Measurements from ENCODE around the gene SAMD4A. TPM values are rescaled to one million over a fixed set of nuclear protein-coding genes. Genes with fewer than 3 reads are reported as not detected.

SAMD4A gene
- total and polyA plus RNA-seq, 2 of the 4 experiments (the other 2 are of a cell fraction): 22.9 to 38.2 TPM

DNA sequence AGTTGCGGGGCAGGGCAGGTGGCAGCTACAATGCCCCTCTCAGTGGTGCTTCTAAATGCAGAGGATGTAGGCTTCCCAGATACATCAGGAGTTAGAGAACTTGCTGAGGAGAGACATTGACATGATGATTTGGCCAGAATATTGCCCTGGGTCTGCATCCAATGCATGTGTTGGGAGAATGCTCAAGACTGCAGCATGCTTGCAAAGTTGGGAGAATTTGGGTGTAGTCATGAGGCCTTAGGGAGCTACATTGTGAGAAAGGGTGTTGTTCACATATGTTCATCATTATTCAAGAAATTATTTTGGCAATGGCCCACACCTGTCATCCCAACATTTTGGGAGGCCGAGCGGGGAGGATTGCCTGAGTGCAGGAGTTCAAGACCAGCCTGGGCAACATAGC lies 149.9 kb downstream of the SAMD4A start:
- no peaks in the 10 kb centered on the region; the same call in 1 of the 2 replicates for H3K36me3 ChIP-seq (ENCODE audit: control insufficient read depth, insufficient read depth, low read length)
- H2BK120ac ChIP-seq (ENCODE audit: low read depth, low read length): no peak overlapping the region
- peaks cover 29% of the 10 kb centered on the region for H3K9me1 ChIP-seq (ENCODE audit: insufficient read depth, low read length)
- no peak overlapping the region for H3K18ac ChIP-seq (ENCODE audit: low read depth, low read length)
- no peak overlapping the region for H3K23ac ChIP-seq (ENCODE audit: low read depth, low read length)
- peaks cover 36% of the 10 kb centered on the region for H3K4me1 ChIP-seq (ENCODE audit: control insufficient read depth, insufficient read depth, low read length)
- intact Hi-C loops (cut with micrococcal nuclease) (no loop called here), dilution Hi-C loops (cut with HindIII; ENCODE audit: low sequenced_read_pairs, unreplicated experiment) (no loop called here), in situ Hi-C loops (cut with MboI; ENCODE audit: low sequenced_read_pairs) (no loop called here)
- WGBS, 2 experiments (ENCODE audit: extremely low coverage in 2 of 2, insufficient read length in 1 of 2): no CpG with 5 or more reads among the region's 3 CpGs
- 0 out of 2 replicates have a peak overlapping the region, but pooled peaks have one; percentile 5 for H3K14ac ChIP-seq (replicated peaks; ENCODE audit: low read depth, low read length)
- H2BK15ac ChIP-seq (ENCODE audit: low read depth, low read length): 0 out of 3 replicates have a peak overlapping the region, but pooled peaks have one; percentile 15
- TF ChIP-seq NFE2L2 (IDR thresholded peaks at IDR 0.05; ENCODE audit: low read depth, low read length) (no peak), FOS (IDR thresholded peaks at IDR 0.05; ENCODE audit: low read depth, low read length) (no peak), BHLHE40 (IDR thresholded peaks at IDR 0.05; ENCODE audit: low read depth, low read length) (no peak), RCOR1 (IDR thresholded peaks at IDR 0.05; ENCODE audit: insufficient replicate concordance, low read length) (no peak), SMC3 (IDR thresholded peaks at IDR 0.05; ENCODE audit: low read depth, low read length) (no peak), MXI1 (IDR thresholded peaks at IDR 0.05; ENCODE audit: borderline replicate concordance, low read depth, low read length) (no peak), RFX5 (IDR thresholded peaks at IDR 0.05; ENCODE audit: low read depth, low read length) (no peak), RAD21 (IDR thresholded peaks at IDR 0.05; ENCODE audit: low read length) (no peak), POLR2A (IDR thresholded peaks at IDR 0.05; ENCODE audit: low read depth, low read length) (no peak), CEBPB (IDR thresholded peaks at IDR 0.05; ENCODE audit: low read depth, low read length) (no peak), MAZ (IDR thresholded peaks at IDR 0.05; ENCODE audit: borderline replicate concordance, low read depth, low read length) (no peak), MAFK (IDR thresholded peaks at IDR 0.05; ENCODE audit: low read depth, low read length) (no peak), CHD1 (IDR thresholded peaks at IDR 0.05; ENCODE audit: low read depth, low read length) (no peak)
- TF ChIP-seq, protein P1, sequence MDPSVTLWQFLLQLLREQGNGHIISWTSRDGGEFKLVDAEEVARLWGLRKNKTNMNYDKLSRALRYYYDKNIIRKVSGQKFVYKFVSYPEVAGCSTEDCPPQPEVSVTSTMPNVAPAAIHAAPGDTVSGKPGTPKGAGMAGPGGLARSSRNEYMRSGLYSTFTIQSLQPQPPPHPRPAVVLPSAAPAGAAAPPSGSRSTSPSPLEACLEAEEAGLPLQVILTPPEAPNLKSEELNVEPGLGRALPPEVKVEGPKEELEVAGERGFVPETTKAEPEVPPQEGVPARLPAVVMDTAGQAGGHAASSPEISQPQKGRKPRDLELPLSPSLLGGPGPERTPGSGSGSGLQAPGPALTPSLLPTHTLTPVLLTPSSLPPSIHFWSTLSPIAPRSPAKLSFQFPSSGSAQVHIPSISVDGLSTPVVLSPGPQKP (IDR thresholded peaks at IDR 0.05; ENCODE audit: borderline replicate concordance, low read depth, low read length): no peak
- TF ChIP-seq, protein P2, sequence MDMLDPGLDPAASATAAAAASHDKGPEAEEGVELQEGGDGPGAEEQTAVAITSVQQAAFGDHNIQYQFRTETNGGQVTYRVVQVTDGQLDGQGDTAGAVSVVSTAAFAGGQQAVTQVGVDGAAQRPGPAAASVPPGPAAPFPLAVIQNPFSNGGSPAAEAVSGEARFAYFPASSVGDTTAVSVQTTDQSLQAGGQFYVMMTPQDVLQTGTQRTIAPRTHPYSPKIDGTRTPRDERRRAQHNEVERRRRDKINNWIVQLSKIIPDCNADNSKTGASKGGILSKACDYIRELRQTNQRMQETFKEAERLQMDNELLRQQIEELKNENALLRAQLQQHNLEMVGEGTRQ (IDR thresholded peaks at IDR 0.05; ENCODE audit: low read depth, low read length): no peak
- TF ChIP-seq, protein P3, sequence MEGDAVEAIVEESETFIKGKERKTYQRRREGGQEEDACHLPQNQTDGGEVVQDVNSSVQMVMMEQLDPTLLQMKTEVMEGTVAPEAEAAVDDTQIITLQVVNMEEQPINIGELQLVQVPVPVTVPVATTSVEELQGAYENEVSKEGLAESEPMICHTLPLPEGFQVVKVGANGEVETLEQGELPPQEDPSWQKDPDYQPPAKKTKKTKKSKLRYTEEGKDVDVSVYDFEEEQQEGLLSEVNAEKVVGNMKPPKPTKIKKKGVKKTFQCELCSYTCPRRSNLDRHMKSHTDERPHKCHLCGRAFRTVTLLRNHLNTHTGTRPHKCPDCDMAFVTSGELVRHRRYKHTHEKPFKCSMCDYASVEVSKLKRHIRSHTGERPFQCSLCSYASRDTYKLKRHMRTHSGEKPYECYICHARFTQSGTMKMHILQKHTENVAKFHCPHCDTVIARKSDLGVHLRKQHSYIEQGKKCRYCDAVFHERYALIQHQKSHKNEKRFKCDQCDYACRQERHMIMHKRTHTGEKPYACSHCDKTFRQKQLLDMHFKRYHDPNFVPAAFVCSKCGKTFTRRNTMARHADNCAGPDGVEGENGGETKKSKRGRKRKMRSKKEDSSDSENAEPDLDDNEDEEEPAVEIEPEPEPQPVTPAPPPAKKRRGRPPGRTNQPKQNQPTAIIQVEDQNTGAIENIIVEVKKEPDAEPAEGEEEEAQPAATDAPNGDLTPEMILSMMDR (conservative IDR thresholded peaks at IDR 0.05; ENCODE audit: low read depth, low read length): no peak
- BruUV-seq (replicated peaks): no TSS peak
- H3K9ac ChIP-seq (ENCODE audit: low read depth, low read length): no peak overlapping the region
- H4K5ac ChIP-seq (ENCODE audit: low read depth, low read length): no peak overlapping the region
- peaks cover 57% of the 10 kb centered on the region for H4K20me1 ChIP-seq (ENCODE audit: insufficient read depth, low read length)
- no peak overlapping the region for H4K8ac ChIP-seq (ENCODE audit: low read depth in 2 of 2, low read length in 2 of 2)
- H2AFZ ChIP-seq (replicated peaks; ENCODE audit: low read length, poor library complexity): no peak overlapping the region
- H3K79me1 ChIP-seq (ENCODE audit: low read depth in 1 of 2, low read length in 2 of 2): peaks cover 44 to 85% of the 10 kb centered on the region in 2 experiments
- no peak overlapping the region for H3K4me3 ChIP-seq (ENCODE audit: insufficient read depth, low read depth, low read length)
- H2BK20ac ChIP-seq (ENCODE audit: low read depth, low read length): no peak overlapping the region; the same call in 1 of the 2 replicates
- ChIA-PET CTCF (interaction anchor here (0.6 kb wide), 1 partner anchor 179 kb away, joined by 3 read pairs; no protein-coding TSS in a partner anchor), POLR2A (ENCODE audit: unreplicated experiment) (no interaction called here)
- no peak overlapping the region for H2BK5ac ChIP-seq (ENCODE audit: low read depth, low read length, poor library complexity, severe bottlenecking)
- ATAC-seq (ENCODE audit: low read depth): no peak
- peak overlapping the region; percentile 20; the same call in 1 of the 2 replicates for H2AK5ac ChIP-seq (ENCODE audit: low read depth, low read length)
- no peak overlapping the region; the same call in 1 of the 2 replicates for H4K91ac ChIP-seq (ENCODE audit: insufficient read depth, low read depth, low read length)
- no peak overlapping the region for H3K56ac ChIP-seq (ENCODE audit: extremely low read depth, insufficient read depth, low read length)
- no peaks in the 10 kb centered on the region for H3K27me3 ChIP-seq (ENCODE audit: control insufficient read depth, insufficient read depth, low read length)
- no peak overlapping the region for H2AK9ac ChIP-seq (replicated peaks; ENCODE audit: low read depth, low read length, poor library complexity)
- DNase-seq: no peak
- no peak overlapping the region for H3K4me2 ChIP-seq (ENCODE audit: low read depth, low read length)
- H3K9me3 ChIP-seq (ENCODE audit: control insufficient read depth, insufficient read depth, low read length): no peaks in the 10 kb centered on the region
- H3K4ac ChIP-seq (ENCODE audit: low read depth, low read length): peak overlapping the region; percentile 25
- H3K27ac ChIP-seq (ENCODE audit: insufficient read depth, low read length): no peak overlapping the region; the same call in 1 of the 2 replicates
